ENCODE data around the gene ADCK1. TPM values are rescaled to one million over a fixed set of nuclear protein-coding genes. Genes with fewer than 3 reads are reported as not detected.

The ADCK1 gene
- total and polyA plus RNA-seq, 2 of the 13 experiments (the other 11 are each of a cell fraction or from before 2014, with no cell fraction given): 3.9 to 6.3 TPM

- no peak overlapping the region for H2AFZ ChIP-seq (ENCODE audit: low read length)
- H3K9me3 ChIP-seq (ENCODE audit: low read length): no peaks in the 10 kb centered on the region
- BruUV-seq (replicated peaks): no TSS peak
- no peak overlapping the region for H3K4me3 ChIP-seq (replicated peaks in 1 of 3; ENCODE audit: insufficient read depth in 1 of 3, low read depth in 2 of 3, low read length in 3 of 3)
- no peaks in the 10 kb centered on the region for H4K20me1 ChIP-seq (ENCODE audit: insufficient read depth, low read length)
- in situ Hi-C loops (cut with HindIII; ENCODE audit: extremely low pct_ligation_motif_present, low pct_unique_long_range_greater_than_20kb) (no loop called here), intact Hi-C loops (cut with micrococcal nuclease; ENCODE audit: unreplicated experiment) (no loop called here)
- ATAC-seq (no peak), DNase-seq (ENCODE audit: low spot score) (no peak), FAIRE-seq (no peak)
- no peaks in the 10 kb centered on the region for H3K27me3 ChIP-seq (ENCODE audit: control insufficient read depth in 1 of 2, insufficient read depth in 2 of 2, low read length in 2 of 2)
- TF ChIP-seq ZHX1 (CRISPR knock-in tag; IDR thresholded peaks at IDR 0.05; ENCODE audit: low read depth) (no peak), YY1 (IDR thresholded peaks at IDR 0.05; ENCODE audit: insufficient read depth, insufficient replicate concordance, low read depth, low read length) (no peak), ATM (IDR thresholded peaks at IDR 0.05; ENCODE audit: borderline replicate concordance) (no peak), ZNF841 (CRISPR knock-in tag; IDR thresholded peaks at IDR 0.05; ENCODE audit: borderline replicate concordance) (no peak), IRF2 (CRISPR knock-in tag; IDR thresholded peaks at IDR 0.05) (no peak), ESRRA (CRISPR knock-in tag; IDR thresholded peaks at IDR 0.05; ENCODE audit: low read depth) (no peak), ZNF446 (CRISPR knock-in tag; IDR thresholded peaks at IDR 0.05) (no peak), ZSCAN22 (CRISPR knock-in tag; IDR thresholded peaks at IDR 0.05) (no peak), HMGXB4 (CRISPR knock-in tag; IDR thresholded peaks at IDR 0.05; ENCODE audit: borderline replicate concordance in 1 of 2, low read depth in 1 of 2) (no peak), ZFP37 (CRISPR knock-in tag; IDR thresholded peaks at IDR 0.05; ENCODE audit: borderline replicate concordance) (no peak), SNAPC5 (CRISPR knock-in tag; IDR thresholded peaks at IDR 0.05; ENCODE audit: borderline replicate concordance) (no peak), CTCF (CRISPR knock-in tag; IDR thresholded peaks at IDR 0.05) (no peak), CREB1 (IDR thresholded peaks at IDR 0.05) (no peak), CREB1 (CRISPR knock-in tag; IDR thresholded peaks at IDR 0.05) (no peak)
- TF ChIP-seq, protein P1, sequence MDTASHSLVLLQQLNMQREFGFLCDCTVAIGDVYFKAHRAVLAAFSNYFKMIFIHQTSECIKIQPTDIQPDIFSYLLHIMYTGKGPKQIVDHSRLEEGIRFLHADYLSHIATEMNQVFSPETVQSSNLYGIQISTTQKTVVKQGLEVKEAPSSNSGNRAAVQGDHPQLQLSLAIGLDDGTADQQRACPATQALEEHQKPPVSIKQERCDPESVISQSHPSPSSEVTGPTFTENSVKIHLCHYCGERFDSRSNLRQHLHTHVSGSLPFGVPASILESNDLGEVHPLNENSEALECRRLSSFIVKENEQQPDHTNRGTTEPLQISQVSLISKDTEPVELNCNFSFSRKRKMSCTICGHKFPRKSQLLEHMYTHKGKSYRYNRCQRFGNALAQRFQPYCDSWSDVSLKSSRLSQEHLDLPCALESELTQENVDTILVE (CRISPR knock-in tag; IDR thresholded peaks at IDR 0.05): no peak
- H3K4me2 ChIP-seq (ENCODE audit: low read depth, low read length): no peak overlapping the region
- H3K9ac ChIP-seq (ENCODE audit: insufficient read depth, low read depth, low read length): no peak overlapping the region
- no peaks in the 10 kb centered on the region for H3K4me1 ChIP-seq (ENCODE audit: insufficient read depth, low read length)
- CTCF ChIA-PET (ENCODE audit: low intra/inter-chr PET ratio, low total read pairs): no interaction called here
- H3K27ac ChIP-seq (ENCODE audit: extremely low read length, insufficient read depth, low read length): no peak overlapping the region
- POLR2A ChIA-PET: no interaction called here
- WGBS (ENCODE audit: low lambda C conversion rate): 62% methylated on average over 4 of the region's 4 CpGs
- no peaks in the 10 kb centered on the region for H3K36me3 ChIP-seq (replicated peaks in 1 of 2; ENCODE audit: control insufficient read depth in 1 of 2, insufficient read depth in 2 of 2, low read length in 2 of 2)
- H3K79me2 ChIP-seq (ENCODE audit: insufficient read depth, low read length): no peaks in the 10 kb centered on the region
Observed at GRCh38 chr14:77878783-77879182, 78.9 kb downstream of the ADCK1 start.

Data from HepG2 (cell line).